ENCODE data around the gene GALNT5. TPM values are rescaled to one million over a fixed set of nuclear protein-coding genes. Genes with fewer than 3 reads are reported as not detected.
A peak's percentile ranks its signal among the peaks of the same experiment; 100 is the strongest.

GALNT5 gene
- total RNA-seq (2013), result not detected
- not detected for polyA plus RNA-seq
- polyA minus RNA-seq, result under 0.01 TPM in 1 of 2 replicates, not detected in the other
- 0 to 5.1 (median 0.12) reads per million in 11 experiments for total RNA-seq

GRCh38 chr2:157257312-157258252 is at the start of gene GALNT5:
Gene GALNT5, plus strand, starts transcription at chr2:157257705. Its CDS starts 378 bp downstream, at chr2:157258083.
- Mint-ChIP-seq H3K9me3 (no peaks in the 10 kb centered on the region), H3K27ac (no peak within 1 kb of the TSS), H3K27me3 (ENCODE audit: low read depth in 3 of 3) (peaks cover 0 to 6% (median 2%) of the 10 kb centered on the region in 3 donors), H3K4me1 (peaks cover 14% of the 10 kb centered on the region), H3K4me3 (peak within 1 kb of the TSS in 1 of 2 donors; percentile 80), H3K36me3 (no peaks in the 10 kb centered on the region)
- Histone ChIP-seq H4K20me1 (ENCODE audit: insufficient read depth, low read length) (no peaks in the 10 kb centered on the region), H3K27ac (ENCODE audit: low read depth in 1 of 2, low read length in 2 of 2) (no peak within 1 kb of the TSS), H3K9me3 (replicated peaks in 1 of 2; ENCODE audit: control insufficient read depth in 1 of 2, insufficient read depth in 1 of 2, low read length in 2 of 2) (no peaks in the 10 kb centered on the region), H3K27me3 (ENCODE audit: control insufficient read depth in 2 of 2, insufficient read depth in 2 of 2, low read length in 2 of 2) (no peaks in the 10 kb centered on the region), H3K79me2 (ENCODE audit: insufficient read depth, low read length) (no peaks in the 10 kb centered on the region), H3K4me2 (replicated peaks; ENCODE audit: extremely low read depth, low read length, poor library complexity, severe bottlenecking) (peak within 1 kb of the TSS; percentile 22), H2AFZ (ENCODE audit: insufficient read depth, low read depth, low read length, poor library complexity, severe bottlenecking) (peak within 1 kb of the TSS; percentile 33), H3K36me3 (replicated peaks in 1 of 2; ENCODE audit: control insufficient read depth in 1 of 2, insufficient read depth in 2 of 2, low read length in 2 of 2) (no peaks in the 10 kb centered on the region), H3K4me1 (ENCODE audit: control insufficient read depth in 1 of 2, insufficient read depth in 2 of 2, low read length in 2 of 2) (peaks cover 0 to 3% of the 10 kb centered on the region in 2 donors), H3K9ac (ENCODE audit: insufficient read depth, low read length, poor library complexity, severe bottlenecking) (peak within 1 kb of the TSS; percentile 16), H3K4me3 (replicated peaks in 1 of 3; ENCODE audit: low read depth in 2 of 3, low read length in 3 of 3) (peak within 1 kb of the TSS in 1 of 3 experiments; percentile 1)
- intact Hi-C loops (cut with micrococcal nuclease), result no loop called here
- no peak for DNase-seq
- WGBS (ENCODE audit: insufficient coverage), result 8% methylated on average over 11 of the region's 15 CpGs
- no peak for TF ChIP-seq CTCF (IDR thresholded peaks at IDR 0.05)

- H3K4me1 Mint-ChIP-seq, result no peaks in the 10 kb centered on the region
- no peak for DNase-seq
- H3K79me2 ChIP-seq (ENCODE audit: insufficient read depth, low read length), result no peaks in the 10 kb centered on the region
- H3K9me3 Mint-ChIP-seq, result peaks cover 0 to 3% (median 0%) of the 10 kb centered on the region in 7 donors
- H4K20me1 ChIP-seq (ENCODE audit: insufficient read depth, low read length), result no peaks in the 10 kb centered on the region
- no peaks in the 10 kb centered on the region for H3K4me1 ChIP-seq (ENCODE audit: control insufficient read depth in 1 of 2, insufficient read depth in 2 of 2, low read length in 2 of 2)
- no peak overlapping the region for H3K4me3 Mint-ChIP-seq
- TF ChIP-seq CTCF (IDR thresholded peaks at IDR 0.05), result no peak
- no peaks in the 10 kb centered on the region for H3K36me3 ChIP-seq (replicated peaks in 1 of 2; ENCODE audit: control insufficient read depth in 1 of 2, insufficient read depth in 2 of 2, low read length in 2 of 2)
- no peak overlapping the region for H3K4me3 ChIP-seq (replicated peaks in 1 of 3; ENCODE audit: low read depth in 2 of 3, low read length in 3 of 3)
- H3K27me3 Mint-ChIP-seq (ENCODE audit: low read depth in 3 of 3), result peaks cover 0 to 3% (median 0%) of the 10 kb centered on the region in 3 donors
- intact Hi-C loops (cut with micrococcal nuclease), result no loop called here
- H3K4me2 ChIP-seq (replicated peaks; ENCODE audit: extremely low read depth, low read length, poor library complexity, severe bottlenecking), result no peak overlapping the region
- no peak overlapping the region for H2AFZ ChIP-seq (ENCODE audit: insufficient read depth, low read depth, low read length, poor library complexity, severe bottlenecking)
- H3K27ac Mint-ChIP-seq, result no peak overlapping the region
- H3K27ac ChIP-seq (ENCODE audit: low read depth in 1 of 2, low read length in 2 of 2), result no peak overlapping the region
- no peaks in the 10 kb centered on the region for H3K36me3 Mint-ChIP-seq
- no peaks in the 10 kb centered on the region for H3K27me3 ChIP-seq (ENCODE audit: control insufficient read depth in 2 of 2, insufficient read depth in 2 of 2, low read length in 2 of 2)
- H3K9me3 ChIP-seq (replicated peaks in 1 of 2; ENCODE audit: control insufficient read depth in 1 of 2, insufficient read depth in 1 of 2, low read length in 2 of 2), result no peaks in the 10 kb centered on the region
- no peak overlapping the region for H3K9ac ChIP-seq (ENCODE audit: insufficient read depth, low read length, poor library complexity, severe bottlenecking)
Observed at GRCh38 chr2:157216286-157216965, 41.1 kb upstream of the GALNT5 start.
